ENCODE results near the gene PDE4B. TPM values are rescaled to one million over a fixed set of nuclear protein-coding genes. Genes with fewer than 3 reads are reported as not detected.

PDE4B gene
- total and polyA plus RNA-seq, 9 of the 15 experiments (the other 6 are each of a cell fraction or from before 2014, with no cell fraction given), result 0.09 TPM; not detected in 8

- intact Hi-C loops (cut with micrococcal nuclease), result no loop called here
- 0% methylated on average over 5 of the region's 5 CpGs for WGBS (ENCODE audit: insufficient coverage, low coverage, missing lambda C conversion rate)
- H3K27ac ChIP-seq (ENCODE audit: extremely low read depth, low read depth, low read length), result no peak overlapping the region
These were observed 479.2 kb downstream of the PDE4B start for GRCh38 chr1:66271904-66272254.

More at GRCh38 chr1:66271904-66272254, 479.2 kb downstream of the PDE4B start:
- ChIA-PET CTCF (ENCODE audit: low intra/inter-chr PET ratio) (no interaction called here), POLR2A (no interaction called here)
- Histone ChIP-seq H3K4me1 (replicated peaks in 1 of 2; ENCODE audit: control insufficient read depth in 2 of 2, insufficient read depth in 2 of 2, low read length in 2 of 2) (no peaks in the 10 kb centered on the region), H3K79me2 (ENCODE audit: control insufficient read depth, insufficient read depth, low read length) (no peaks in the 10 kb centered on the region), H4K20me1 (replicated peaks; ENCODE audit: control insufficient read depth, insufficient read depth, low read length) (no peaks in the 10 kb centered on the region), H3K4me3 (no peak overlapping the region), H3K9me1 (ENCODE audit: control insufficient read depth, insufficient read depth, low read length) (no peaks in the 10 kb centered on the region), H2AFZ (ENCODE audit: low read depth, low read length) (no peak overlapping the region), H3K36me3 (ENCODE audit: control insufficient read depth, insufficient read depth, low read length) (no peaks in the 10 kb centered on the region), H3K27me3 (ENCODE audit: control insufficient read depth in 2 of 2, insufficient read depth in 2 of 2, low read length in 2 of 2) (no peaks in the 10 kb centered on the region), H3K4me2 (ENCODE audit: insufficient read depth, low read length) (no peak overlapping the region), H3K9me3 (replicated peaks; ENCODE audit: control insufficient read depth, insufficient read depth, low read depth, low read length) (no peaks in the 10 kb centered on the region), H3K9ac (ENCODE audit: insufficient read depth in 1 of 2, low read depth in 2 of 2, low read length in 2 of 2) (no peak overlapping the region)
- TF ChIP-seq FOXM1 (IDR thresholded peaks at IDR 0.05; ENCODE audit: low read depth) (no peak), FOXM1 (CRISPR knock-in tag; IDR thresholded peaks at IDR 0.05; ENCODE audit: low read depth) (no peak), ZNF134 (CRISPR knock-in tag; conservative IDR thresholded peaks at IDR 0.05) (no peak), EZH2 (IDR thresholded peaks at IDR 0.05; ENCODE audit: borderline replicate concordance, low read depth, low read length) (no peak), DDX20 (tag; IDR thresholded peaks at IDR 0.05; ENCODE audit: low read depth) (no peak), NFE2L1 (tag; IDR thresholded peaks at IDR 0.05; ENCODE audit: borderline replicate concordance, low read depth) (no peak), SMAD2 (IDR thresholded peaks at IDR 0.05; ENCODE audit: low read depth, low read length) (no peak), ZNF511 (CRISPR knock-in tag; IDR thresholded peaks at IDR 0.05) (no peak), NFIX (CRISPR knock-in tag; IDR thresholded peaks at IDR 0.05; ENCODE audit: low read depth) (no peak), FOXA1 (IDR thresholded peaks at IDR 0.05; ENCODE audit: borderline replicate concordance) (no peak), THRA (IDR thresholded peaks at IDR 0.05) (no peak)
- no TSS peak for BruUV-seq (replicated peaks)
- in situ Hi-C loops (cut with MboI), result no loop called here
- DNase-seq (ENCODE audit: extremely low read depth in 1 of 4, low spot score in 3 of 4), result no peak
- no peak for FAIRE-seq
- ATAC-seq, result no peak
